ENCODE data around the gene STK16. TPM values are rescaled to one million over a fixed set of nuclear protein-coding genes. Genes with fewer than 3 reads are reported as not detected.
A peak's percentile ranks its signal among the peaks of the same experiment; 100 is the strongest.

The STK16 gene
- total RNA-seq, 4 donors from 2014 or later = 4.4 to 19.3 (median 14.2) TPM

DNA sequence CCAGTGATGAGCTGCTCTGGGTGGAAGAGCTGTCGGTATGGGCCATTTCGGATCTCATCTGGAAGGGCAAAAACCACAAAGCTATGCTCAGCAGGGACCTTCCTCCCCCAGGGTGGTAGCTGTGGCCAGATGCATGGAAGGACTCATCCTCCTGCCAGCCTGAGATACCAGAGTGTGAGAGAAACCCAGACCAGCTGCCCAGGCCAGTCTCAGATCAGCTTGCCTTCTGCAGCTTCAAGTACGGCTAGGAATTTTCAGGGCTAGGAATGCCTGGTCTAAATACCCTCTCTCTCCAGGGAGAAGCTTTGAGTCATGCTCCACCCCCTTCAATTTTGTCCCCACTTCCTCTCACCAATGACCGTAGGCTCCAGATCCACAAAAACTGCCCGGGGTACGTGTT, 6.4 kb downstream of the STK16 start:
- intact Hi-C loops (cut with DNase I; ENCODE audit: low total_unique reads) = loop anchor here (2.0 to 5.0 kb wide), 2 partner anchors 75 to 254 kb away; partner anchors contain the start of gene CNPPD1
- no peak for DNase-seq
- Histone ChIP-seq H3K27ac (peak overlapping the region; percentile 91 to 99 (median 96)), H3K4me1 (peaks cover 50 to 73% of the 10 kb centered on the region in 2 donors), H3K4me3 (peak overlapping the region; percentile 68 to 88 (median 76)), H3K9me3 (no peaks in the 10 kb centered on the region), H3K27me3 (no peaks in the 10 kb centered on the region), H3K36me3 (peaks cover 0 to 33% of the 10 kb centered on the region in 2 donors)
- no peak for TF ChIP-seq POLR2A (IDR thresholded peaks at IDR 0.05)
- TF ChIP-seq, protein P1, sequence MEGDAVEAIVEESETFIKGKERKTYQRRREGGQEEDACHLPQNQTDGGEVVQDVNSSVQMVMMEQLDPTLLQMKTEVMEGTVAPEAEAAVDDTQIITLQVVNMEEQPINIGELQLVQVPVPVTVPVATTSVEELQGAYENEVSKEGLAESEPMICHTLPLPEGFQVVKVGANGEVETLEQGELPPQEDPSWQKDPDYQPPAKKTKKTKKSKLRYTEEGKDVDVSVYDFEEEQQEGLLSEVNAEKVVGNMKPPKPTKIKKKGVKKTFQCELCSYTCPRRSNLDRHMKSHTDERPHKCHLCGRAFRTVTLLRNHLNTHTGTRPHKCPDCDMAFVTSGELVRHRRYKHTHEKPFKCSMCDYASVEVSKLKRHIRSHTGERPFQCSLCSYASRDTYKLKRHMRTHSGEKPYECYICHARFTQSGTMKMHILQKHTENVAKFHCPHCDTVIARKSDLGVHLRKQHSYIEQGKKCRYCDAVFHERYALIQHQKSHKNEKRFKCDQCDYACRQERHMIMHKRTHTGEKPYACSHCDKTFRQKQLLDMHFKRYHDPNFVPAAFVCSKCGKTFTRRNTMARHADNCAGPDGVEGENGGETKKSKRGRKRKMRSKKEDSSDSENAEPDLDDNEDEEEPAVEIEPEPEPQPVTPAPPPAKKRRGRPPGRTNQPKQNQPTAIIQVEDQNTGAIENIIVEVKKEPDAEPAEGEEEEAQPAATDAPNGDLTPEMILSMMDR (IDR thresholded peaks at IDR 0.05 in 4 of 5, conservative IDR thresholded peaks at IDR 0.05 in 1 of 5) = no peak
- in situ Hi-C loops (cut with MboI; ENCODE audit: low sequenced_read_pairs in 4 of 4) = no loop called here
- no peak for ATAC-seq

DNA sequence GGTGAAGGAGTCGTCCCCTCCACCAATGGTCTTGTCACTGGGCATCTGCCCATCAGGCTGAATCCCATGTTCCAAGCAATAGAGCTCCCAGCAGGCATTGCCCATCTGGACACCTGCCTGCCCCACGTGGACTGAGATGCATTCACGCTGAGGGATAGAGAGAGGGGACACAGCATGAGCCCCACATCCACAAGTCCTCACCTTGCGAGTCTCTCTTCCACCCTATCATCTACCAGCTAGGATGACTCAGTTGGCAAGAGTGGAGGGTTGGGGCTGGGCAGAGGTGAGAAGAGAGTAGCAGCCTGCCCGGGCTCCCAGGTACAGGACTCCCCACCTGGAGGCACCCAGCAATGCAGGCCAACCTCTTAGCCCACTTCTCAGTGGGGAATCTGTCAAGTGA, 6.8 kb downstream of the STK16 start:
- no peaks in the 10 kb centered on the region for H3K9me3 ChIP-seq
- H3K4me1 ChIP-seq = peaks cover 46 to 72% of the 10 kb centered on the region in 2 donors
- ATAC-seq (peak in 1 of 2 donors; percentile 3), DNase-seq (peak; percentile 33 to 65)
- in situ Hi-C loops (cut with MboI; ENCODE audit: low sequenced_read_pairs in 4 of 4) (no loop called here), intact Hi-C loops (cut with DNase I; ENCODE audit: low total_unique reads) (loop anchor here (2.0 to 5.0 kb wide), 2 partner anchors 75 to 255 kb away; partner anchors contain the start of gene CNPPD1)
- peaks cover 0 to 33% of the 10 kb centered on the region in 2 donors for H3K36me3 ChIP-seq
- peak overlapping the region; percentile 91 to 99 (median 96) for H3K27ac ChIP-seq
- peak overlapping the region; percentile 68 to 88 (median 76) for H3K4me3 ChIP-seq
- peak in 1 of 2 donors; percentile 22 for TF ChIP-seq POLR2A (IDR thresholded peaks at IDR 0.05)
- TF ChIP-seq, protein P1 (IDR thresholded peaks at IDR 0.05 in 4 of 5, conservative IDR thresholded peaks at IDR 0.05 in 1 of 5) = no peak
- no peaks in the 10 kb centered on the region for H3K27me3 ChIP-seq

DNA sequence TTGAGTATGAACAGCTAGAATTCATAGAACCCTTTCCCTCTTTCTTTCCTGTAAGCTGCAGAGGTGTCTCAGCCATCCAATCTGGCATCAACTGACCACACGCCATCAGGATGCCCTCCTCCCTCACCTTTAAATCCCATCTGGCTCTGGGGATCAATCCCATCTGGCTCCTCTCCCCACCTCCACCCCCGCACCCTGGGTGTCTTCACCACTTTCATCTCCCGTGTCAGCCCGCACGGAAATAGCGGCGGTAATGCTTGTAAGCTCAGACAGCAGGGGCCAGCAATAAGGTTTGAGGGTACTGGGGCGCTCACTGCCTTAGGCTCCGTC, 7.3 kb downstream of the STK16 start:
- H3K4me1 ChIP-seq = peaks cover 46 to 68% of the 10 kb centered on the region in 2 donors
- intact Hi-C loops (cut with DNase I; ENCODE audit: low total_unique reads) (loop anchor here (2.0 to 5.0 kb wide), 2 partner anchors 76 to 255 kb away; partner anchors contain the start of gene CNPPD1), in situ Hi-C loops (cut with MboI; ENCODE audit: low sequenced_read_pairs in 4 of 4) (no loop called here)
- no peaks in the 10 kb centered on the region for H3K27me3 ChIP-seq
- peak overlapping the region; percentile 91 to 99 (median 96) for H3K27ac ChIP-seq
- DNase-seq (no peak), ATAC-seq (peak in 1 of 2 donors; percentile 1)
- no peak for TF ChIP-seq POLR2A (IDR thresholded peaks at IDR 0.05)
- TF ChIP-seq, protein P1 (IDR thresholded peaks at IDR 0.05 in 4 of 5, conservative IDR thresholded peaks at IDR 0.05 in 1 of 5) = no peak
- peak overlapping the region; percentile 68 to 88 (median 76) for H3K4me3 ChIP-seq
- H3K9me3 ChIP-seq = no peaks in the 10 kb centered on the region
- peaks cover 0 to 33% of the 10 kb centered on the region in 2 donors for H3K36me3 ChIP-seq

DNA sequence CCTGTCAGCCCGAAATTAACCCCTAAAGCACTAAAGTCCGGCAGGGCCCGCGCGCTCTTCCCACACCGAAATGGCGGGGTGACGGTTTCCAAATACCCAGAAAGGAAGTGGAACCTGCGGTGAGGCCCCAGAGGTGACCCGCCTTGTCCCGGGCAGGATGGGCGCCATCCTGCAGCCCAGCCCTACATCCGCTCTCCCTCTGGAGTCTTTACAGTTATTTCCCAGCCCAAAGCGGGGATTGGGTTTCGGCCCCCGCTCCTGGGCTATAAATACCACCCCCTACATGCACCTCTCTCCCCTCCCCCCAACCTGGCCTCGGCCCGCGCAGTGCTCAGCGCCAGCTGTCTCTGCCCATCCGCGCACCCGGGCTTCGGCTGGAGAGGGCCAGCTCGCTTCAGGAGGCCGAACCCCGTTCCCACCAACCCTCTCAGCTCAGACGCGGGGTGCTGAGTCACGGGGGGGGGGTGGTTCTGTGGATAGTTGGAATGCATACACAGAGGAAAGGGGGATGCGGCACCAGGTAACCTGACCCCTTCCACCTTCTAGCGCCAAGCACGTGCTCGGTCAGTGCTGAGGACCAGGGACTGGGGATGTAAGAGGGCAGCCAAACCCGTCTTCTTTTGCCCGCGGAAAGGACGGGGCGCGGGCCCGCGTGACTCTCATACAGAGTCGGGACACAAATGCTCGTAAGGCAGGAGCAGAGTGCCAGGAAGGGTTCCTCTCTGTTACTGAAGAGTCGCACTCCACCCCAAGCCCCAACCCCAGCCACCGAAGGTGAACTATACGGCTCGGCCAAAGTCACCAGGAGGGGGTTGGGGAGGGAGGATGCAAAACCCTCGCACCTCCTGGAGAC, 7.8 kb downstream of the STK16 start, which contains the start of gene TUBA4B:
TSS of gene TUBA4B (plus strand) at position 344 of the 853 bp plus-strand sequence. CDS start at position 509, 165 bp downstream.
- Histone ChIP-seq H3K27me3 (no peaks in the 10 kb centered on the region), H3K27ac (peak within 1 kb of the TSS; percentile 91 to 99 (median 96)), H3K9me3 (no peaks in the 10 kb centered on the region), H3K4me1 (peaks cover 41 to 62% of the 10 kb centered on the region in 2 donors), H3K4me3 (peak within 1 kb of the TSS; percentile 68 to 88 (median 76)), H3K36me3 (peaks cover 0 to 33% of the 10 kb centered on the region in 2 donors)
- ATAC-seq (peak; percentile 71 to 74), DNase-seq (peak; percentile 71 to 91)
- in situ Hi-C loops (cut with MboI; ENCODE audit: low sequenced_read_pairs in 4 of 4) = no loop called here
- peak in 1 of 2 donors; percentile 44 for TF ChIP-seq POLR2A (IDR thresholded peaks at IDR 0.05)
- TF ChIP-seq, protein P1 (IDR thresholded peaks at IDR 0.05 in 4 of 5, conservative IDR thresholded peaks at IDR 0.05 in 1 of 5) = no peak
- intact Hi-C loops (cut with DNase I; ENCODE audit: low total_unique reads) = loop anchor here (1.0 to 5.0 kb wide), 6 partner anchors 21 to 256 kb away; partner anchors contain the start of genes ANKZF1, ATG9A, CNPPD1 and DNAJB2
